ENCODE measurements around the gene ATRAID.

DNA sequence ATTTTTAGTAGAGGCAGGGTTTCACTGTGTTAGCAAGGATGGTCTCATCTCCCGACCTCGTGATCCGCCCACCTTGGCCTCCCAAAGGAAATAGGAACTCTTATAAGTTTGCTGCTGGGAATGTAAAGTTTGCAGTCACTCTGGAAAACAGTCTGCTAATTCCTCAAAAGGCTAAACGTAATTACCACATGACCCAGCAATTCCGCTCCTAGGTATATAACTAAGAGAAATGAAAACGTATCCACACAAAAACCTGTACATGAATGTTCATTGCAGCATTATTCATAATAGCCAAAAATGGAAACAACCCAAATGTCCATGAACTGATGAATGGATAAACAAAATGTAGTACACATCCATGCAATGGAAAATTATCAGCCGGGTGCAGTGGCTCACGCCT is 21.9 kb upstream of the ATRAID start:
- TF ChIP-seq POLR2A (IDR thresholded peaks at IDR 0.05; ENCODE audit: low read depth, low read length) (no peak), TAF1 (IDR thresholded peaks at IDR 0.05; ENCODE audit: borderline replicate concordance, low read depth, low read length) (no peak), POLR2AphosphoS5 (IDR thresholded peaks at IDR 0.05; ENCODE audit: low read depth, low read length) (no peak)
